GM12878 (cell line): ENCODE measurements around the gene SMIM32. TPM values are rescaled to one million over a fixed set of nuclear protein-coding genes. Genes with fewer than 3 reads are reported as not detected.

Source experiments
- CREM ChIP-seq: IDR thresholded peaks from 2 replicates; pipeline ENCODE4 v1.6.1; 2014; ENCODE audit warnings: antibody characterized with exemption, low read depth
- EGR1 ChIP-seq, 2 experiments: IDR thresholded peaks; 1 replicate in 1 of 2; 2 replicates in 1 of 2; pipeline ENCODE4 v1.6.1; 2011 to 2012; ENCODE audit warnings: low read depth in 2 of 2, low read length in 2 of 2, borderline replicate concordance in 1 of 2, mild to moderate bottlenecking in 1 of 2, moderate library complexity in 1 of 2
- ETV6 ChIP-seq, 2 experiments: fragments of 450-650 bp in 1 of 2; IDR thresholded peaks in 1 of 2; conservative IDR thresholded peaks in 1 of 2; 2 replicates each; pipeline ENCODE4 v1.6.1; 2014; ENCODE audit warnings: antibody characterized with exemption in 1 of 2, borderline replicate concordance in 1 of 2, low read depth in 1 of 2, mild to moderate bottlenecking in 1 of 2, moderate library complexity in 1 of 2
- PML ChIP-seq: IDR thresholded peaks from 2 replicates; pipeline ENCODE4 v1.6.1; 2012; ENCODE audit warnings: low read length, inconsistent platforms
- polyA plus RNA-seq, 11 experiments: library from polyadenylated mRNA; depleted of rRNA in 4 of 11; unstranded in 6 of 11; stranded (reverse) in 5 of 11; fragments of >200 nt; fragmentation: Nextera tagmentation in 4 of 11; fragmentation: Illumina TruSeq in 1 of 11; extraction: Ambion mirVana in 4 of 11; extraction: Trizol in 1 of 11; gene quantifications; 1 replicate in 1 of 11; 2 replicates in 10 of 11; pipeline versions ENCODE4 v1.2.1 to v1.2.3, GENCODE V29; 2011 to 2016; ENCODE audit warnings: inconsistent platforms in 2 of 11, missing spikeins in 2 of 11, low read depth in 1 of 11
- total RNA-seq, 4 experiments: library from RNA; depleted of rRNA in 3 of 4; stranded (reverse); fragments of >200 nt in 3 of 4; fragmentation: Illumina TruSeq in 1 of 4; extraction: Trizol in 1 of 4; gene quantifications; 2 replicates each; pipeline versions ENCODE4 v1.2.1 to v1.2.3, GENCODE V29; 2013 to 2021
- TF ChIP-seq, protein P1 (sequence below): fragments of 450-650 bp; IDR thresholded peaks from 2 replicates; pipeline ENCODE4 v1.6.1; 2018; ENCODE audit warnings: borderline replicate concordance, mild to moderate bottlenecking; ENCODE audit not compliant: partially characterized antibody
- TF ChIP-seq, protein P2 (sequence below): IDR thresholded peaks from 2 replicates; pipeline ENCODE4 v1.6.1; 2011; ENCODE audit warnings: borderline replicate concordance, low read depth, mild to moderate bottlenecking, moderate library complexity, low read length; ENCODE audit not compliant: insufficient read depth, poor library complexity, severe bottlenecking
- TF ChIP-seq, protein P3 (sequence below): IDR thresholded peaks from 2 replicates; pipeline ENCODE4 v1.6.1; 2011; ENCODE audit warnings: mild to moderate bottlenecking, low read depth, low read length, moderate library complexity; ENCODE audit not compliant: insufficient replicate concordance

Gene SMIM32
- total and polyA plus RNA-seq, 10 of the 15 experiments (the other 5 are each of a cell fraction or from before 2014, with no cell fraction given): not detected

DNA sequence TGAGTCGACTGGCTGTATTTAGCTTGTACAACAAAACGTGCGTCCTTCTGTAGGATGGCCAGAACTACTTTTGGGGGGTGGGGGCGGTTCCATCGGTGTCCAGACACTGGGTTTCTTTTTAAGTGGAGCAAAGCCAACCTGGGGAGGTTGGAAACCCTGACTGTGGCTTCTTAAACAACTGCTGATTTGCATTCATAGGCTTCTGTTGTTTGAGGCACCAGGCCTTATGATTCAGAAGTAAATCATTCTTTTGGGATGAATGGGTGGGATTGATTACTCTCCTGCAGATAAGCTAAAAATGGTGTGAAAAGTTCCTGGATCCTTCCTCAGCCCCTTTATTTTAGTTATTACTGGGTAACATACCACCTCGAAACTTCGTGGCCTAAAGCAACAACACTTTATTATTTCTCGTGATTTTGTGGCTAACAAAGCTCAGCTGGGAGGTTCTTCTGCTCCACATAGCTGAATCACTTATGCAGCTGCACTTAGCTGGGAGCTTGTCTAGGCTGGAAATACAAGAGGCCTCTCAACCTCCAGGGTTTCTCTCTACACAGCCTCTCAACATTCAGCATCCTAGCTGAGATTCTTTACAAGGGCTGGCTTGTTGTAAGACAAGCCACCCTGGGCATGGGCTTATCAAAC is 12.2 kb upstream of the SMIM32 start (continued):
- TF ChIP-seq, protein P1, sequence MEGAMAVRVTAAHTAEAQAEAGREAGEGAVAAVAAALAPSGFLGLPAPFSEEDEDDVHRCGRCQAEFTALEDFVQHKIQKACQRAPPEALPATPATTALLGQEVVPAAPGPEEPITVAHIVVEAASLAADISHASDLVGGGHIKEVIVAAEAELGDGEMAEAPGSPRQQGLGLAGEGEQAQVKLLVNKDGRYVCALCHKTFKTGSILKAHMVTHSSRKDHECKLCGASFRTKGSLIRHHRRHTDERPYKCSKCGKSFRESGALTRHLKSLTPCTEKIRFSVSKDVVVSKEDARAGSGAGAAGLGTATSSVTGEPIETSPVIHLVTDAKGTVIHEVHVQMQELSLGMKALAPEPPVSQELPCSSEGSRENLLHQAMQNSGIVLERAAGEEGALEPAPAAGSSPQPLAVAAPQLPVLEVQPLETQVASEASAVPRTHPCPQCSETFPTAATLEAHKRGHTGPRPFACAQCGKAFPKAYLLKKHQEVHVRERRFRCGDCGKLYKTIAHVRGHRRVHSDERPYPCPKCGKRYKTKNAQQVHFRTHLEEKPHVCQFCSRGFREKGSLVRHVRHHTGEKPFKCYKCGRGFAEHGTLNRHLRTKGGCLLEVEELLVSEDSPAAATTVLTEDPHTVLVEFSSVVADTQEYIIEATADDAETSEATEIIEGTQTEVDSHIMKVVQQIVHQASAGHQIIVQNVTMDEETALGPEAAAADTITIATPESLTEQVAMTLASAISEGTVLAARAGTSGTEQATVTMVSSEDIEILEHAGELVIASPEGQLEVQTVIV: no peak
- TF ChIP-seq, protein P2, sequence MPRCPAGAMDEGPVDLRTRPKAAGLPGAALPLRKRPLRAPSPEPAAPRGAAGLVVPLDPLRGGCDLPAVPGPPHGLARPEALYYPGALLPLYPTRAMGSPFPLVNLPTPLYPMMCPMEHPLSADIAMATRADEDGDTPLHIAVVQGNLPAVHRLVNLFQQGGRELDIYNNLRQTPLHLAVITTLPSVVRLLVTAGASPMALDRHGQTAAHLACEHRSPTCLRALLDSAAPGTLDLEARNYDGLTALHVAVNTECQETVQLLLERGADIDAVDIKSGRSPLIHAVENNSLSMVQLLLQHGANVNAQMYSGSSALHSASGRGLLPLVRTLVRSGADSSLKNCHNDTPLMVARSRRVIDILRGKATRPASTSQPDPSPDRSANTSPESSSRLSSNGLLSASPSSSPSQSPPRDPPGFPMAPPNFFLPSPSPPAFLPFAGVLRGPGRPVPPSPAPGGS: no peak
- TF ChIP-seq, protein P3, sequence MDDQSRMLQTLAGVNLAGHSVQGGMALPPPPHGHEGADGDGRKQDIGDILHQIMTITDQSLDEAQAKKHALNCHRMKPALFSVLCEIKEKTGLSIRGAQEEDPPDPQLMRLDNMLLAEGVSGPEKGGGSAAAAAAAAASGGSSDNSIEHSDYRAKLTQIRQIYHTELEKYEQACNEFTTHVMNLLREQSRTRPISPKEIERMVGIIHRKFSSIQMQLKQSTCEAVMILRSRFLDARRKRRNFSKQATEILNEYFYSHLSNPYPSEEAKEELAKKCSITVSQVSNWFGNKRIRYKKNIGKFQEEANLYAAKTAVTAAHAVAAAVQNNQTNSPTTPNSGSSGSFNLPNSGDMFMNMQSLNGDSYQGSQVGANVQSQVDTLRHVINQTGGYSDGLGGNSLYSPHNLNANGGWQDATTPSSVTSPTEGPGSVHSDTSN: no peak
- TF ChIP-seq EGR1 (IDR thresholded peaks at IDR 0.05; ENCODE audit: borderline replicate concordance in 1 of 2, low read depth in 2 of 2, low read length in 2 of 2) (no peak), PML (no peak), CREM (no peak), ETV6 (conservative IDR thresholded peaks at IDR 0.05 in 1 of 2, IDR thresholded peaks at IDR 0.05 in 1 of 2; ENCODE audit: borderline replicate concordance in 1 of 2, low read depth in 1 of 2) (no peak)
